Muscle layer of colon (tissue), 2 donors: ENCODE measurements around the gene FCGR2B.
"Not testable (repeated sequence)": the region's sequence is repeated elsewhere in the genome, so short reads cannot be mapped to it uniquely, and the experiment has no call there.

Experiments used
- H3K27ac ChIP-seq: one replicate; pipeline ENCODE4 v1.7.0; 2013; ENCODE audit warnings: low read depth, mild to moderate bottlenecking, low read length, moderate library complexity
- H3K27me3 ChIP-seq, 2 donors: one replicate each; pipeline ENCODE4 v1.7.0; 2013; ENCODE audit warnings: low read length in 2 of 2, mild to moderate bottlenecking in 2 of 2; ENCODE audit not compliant: insufficient read depth in 2 of 2, control insufficient read depth in 1 of 2
- H3K36me3 ChIP-seq: one replicate; pipeline ENCODE4 v1.7.0; 2013; ENCODE audit warnings: mild to moderate bottlenecking, low read length; ENCODE audit not compliant: insufficient read depth
- H3K4me1 ChIP-seq: one replicate; pipeline ENCODE4 v1.7.0; 2013; ENCODE audit warnings: mild to moderate bottlenecking, low read length; ENCODE audit not compliant: insufficient read depth
- H3K4me3 ChIP-seq, 2 donors: one replicate each; pipeline ENCODE4 v1.7.0; 2013; ENCODE audit warnings: low read length in 2 of 2, low read depth in 1 of 2, mild to moderate bottlenecking in 1 of 2, moderate library complexity in 1 of 2
- H3K9ac ChIP-seq: one replicate; pipeline ENCODE4 v1.7.0; 2013; ENCODE audit warnings: low read length
- H3K9me3 ChIP-seq: one replicate; pipeline ENCODE4 v1.7.0; 2013; ENCODE audit warnings: mild to moderate bottlenecking, low read length
- donor health status: abdominal sarcoma.
- donor health status: Adenocarcinoma of cecum.

The FCGR2B gene

GRCh38 chr1:161681879-161682278 is 18.9 kb downstream of the FCGR2B start:
- H3K9me3 ChIP-seq = no peaks in the 10 kb centered on the region
- H3K36me3 ChIP-seq = no peaks in the 10 kb centered on the region
- no peaks in the 10 kb centered on the region for H3K27me3 ChIP-seq
- H3K27ac ChIP-seq = no peak overlapping the region
- no peaks in the 10 kb centered on the region for H3K4me1 ChIP-seq
- H3K4me3 ChIP-seq = no peak overlapping the region
- no peak overlapping the region for H3K9ac ChIP-seq

GRCh38 chr1:161688946-161689345 is 26.0 kb downstream of the FCGR2B start:
- Histone ChIP-seq H3K36me3 (no peaks in the 10 kb centered on the region), H3K9me3 (no peaks in the 10 kb centered on the region), H3K4me1 (no peaks in the 10 kb centered on the region), H3K4me3 (no peak overlapping the region), H3K9ac (no peak overlapping the region), H3K27ac (no peak overlapping the region), H3K27me3 (peaks cover 0 to 7% of the 10 kb centered on the region in 2 donors)

- H3K36me3 ChIP-seq = no peaks in the 10 kb centered on the region
- no peak overlapping the region for H3K4me3 ChIP-seq
- no peaks in the 10 kb centered on the region for H3K4me1 ChIP-seq
- H3K27ac ChIP-seq = no peak overlapping the region
- H3K9me3 ChIP-seq = no peaks in the 10 kb centered on the region
- H3K9ac ChIP-seq = no peak overlapping the region
- peaks cover 0 to 7% of the 10 kb centered on the region in 2 donors for H3K27me3 ChIP-seq
Observed at GRCh38 chr1:161691846-161692245, 28.9 kb downstream of the FCGR2B start.

- H3K4me1 ChIP-seq = not testable (repeated sequence)
Observed at GRCh38 chr1:161693020-161693712, 30.2 kb downstream of the FCGR2B start.

GRCh38 chr1:161698302-161698701 is 35.4 kb downstream of the FCGR2B start:
- H3K4me1 ChIP-seq, H3K4me3 ChIP-seq: not testable (repeated sequence)

More at GRCh38 chr1:161693020-161693712, 30.2 kb downstream of the FCGR2B start:
- H3K27me3 ChIP-seq, H3K9ac ChIP-seq, H3K27ac ChIP-seq, H3K4me3 ChIP-seq, H3K36me3 ChIP-seq, H3K9me3 ChIP-seq: not testable (repeated sequence)

GRCh38 chr1:161702250-161702649 is 39.3 kb downstream of the FCGR2B start:
- no peaks in the 10 kb centered on the region for H3K27me3 ChIP-seq
- H3K9me3 ChIP-seq = no peaks in the 10 kb centered on the region
- H3K27ac ChIP-seq = no peak overlapping the region
- no peak overlapping the region for H3K4me3 ChIP-seq
- H3K36me3 ChIP-seq = no peaks in the 10 kb centered on the region
- H3K4me1 ChIP-seq = no peaks in the 10 kb centered on the region
- H3K9ac ChIP-seq = no peak overlapping the region

More at GRCh38 chr1:161698302-161698701, 35.4 kb downstream of the FCGR2B start:
- H3K36me3 ChIP-seq, H3K27me3 ChIP-seq, H3K27ac ChIP-seq, H3K9ac ChIP-seq, H3K9me3 ChIP-seq: not testable (repeated sequence)

GRCh38 chr1:161705537-161705936 is 42.6 kb downstream of the FCGR2B start:
- Histone ChIP-seq H3K27ac (no peak overlapping the region), H3K27me3 (no peaks in the 10 kb centered on the region), H3K36me3 (no peaks in the 10 kb centered on the region), H3K4me3 (no peak overlapping the region), H3K9me3 (no peaks in the 10 kb centered on the region), H3K9ac (no peak overlapping the region), H3K4me1 (no peaks in the 10 kb centered on the region)

GRCh38 chr1:161706113-161706481 is 43.2 kb downstream of the FCGR2B start:
- no peaks in the 10 kb centered on the region for H3K9me3 ChIP-seq
- H3K9ac ChIP-seq = no peak overlapping the region
- no peak overlapping the region for H3K27ac ChIP-seq
- no peaks in the 10 kb centered on the region for H3K27me3 ChIP-seq
- H3K4me1 ChIP-seq = no peaks in the 10 kb centered on the region
- no peaks in the 10 kb centered on the region for H3K36me3 ChIP-seq
- H3K4me3 ChIP-seq = no peak overlapping the region

- Histone ChIP-seq H3K36me3 (no peaks in the 10 kb centered on the region), H3K27ac (no peak within 1 kb of the TSS), H3K4me1 (no peaks in the 10 kb centered on the region), H3K27me3 (peaks cover 0 to 2% of the 10 kb centered on the region in 2 donors), H3K4me3 (no peak within 1 kb of the TSS), H3K9ac (no peak within 1 kb of the TSS), H3K9me3 (no peaks in the 10 kb centered on the region)
Observed at GRCh38 chr1:161706482-161707347, 43.8 kb downstream of the FCGR2B start, which contains the start of gene FCRLA. Gene FCRLA (plus strand): TSS chr1:161707229. CDS start chr1:161707265, 36 bp downstream.

GRCh38 chr1:161707503-161707902 is 44.6 kb downstream of the FCGR2B start:
- Histone ChIP-seq H3K9ac (no peak overlapping the region), H3K4me3 (no peak overlapping the region), H3K27me3 (peaks cover 0 to 6% of the 10 kb centered on the region in 2 donors), H3K9me3 (no peaks in the 10 kb centered on the region), H3K27ac (no peak overlapping the region), H3K4me1 (no peaks in the 10 kb centered on the region), H3K36me3 (no peaks in the 10 kb centered on the region)

GRCh38 chr1:161709373-161709772 is 46.4 kb downstream of the FCGR2B start:
- Histone ChIP-seq H3K4me1 (no peaks in the 10 kb centered on the region), H3K27me3 (peaks cover 0 to 6% of the 10 kb centered on the region in 2 donors), H3K9me3 (no peaks in the 10 kb centered on the region), H3K36me3 (no peaks in the 10 kb centered on the region), H3K4me3 (no peak overlapping the region), H3K27ac (no peak overlapping the region), H3K9ac (no peak overlapping the region)
